Stimulated activated CD4-positive, alpha-beta T cell treated with anti-CD3 and anti-CD28 coated beads, Interleukin-2, amount 100 ng/mL, for 4 hours (primary cell): ENCODE data around the gene MED15.

Experiments used
- DNase-seq: peaks from one replicate; pipeline ENCODE4 v3.0.0-alpha.2; 2020; ENCODE audit warnings: low read depth

MED15 gene

GRCh38 chr22:20552443-20553401, 45.3 kb downstream of the MED15 start:
- no peak for DNase-seq

- no peak for DNase-seq
Observed at GRCh38 chr22:20553947-20554741, 46.7 kb downstream of the MED15 start.

GRCh38 chr22:20554824-20555223, 47.4 kb downstream of the MED15 start:
- DNase-seq = no peak

GRCh38 chr22:20558534-20558933, 51.1 kb downstream of the MED15 start:
- no peak for DNase-seq

- no peak for DNase-seq
Observed at GRCh38 chr22:20559174-20559760, 51.9 kb downstream of the MED15 start.

- no peak for DNase-seq
Observed at GRCh38 chr22:20560716-20561115, 53.3 kb downstream of the MED15 start.

- DNase-seq = no peak
Observed at GRCh38 chr22:20561882-20562281, 54.5 kb downstream of the MED15 start.

GRCh38 chr22:20562607-20563465, 55.4 kb downstream of the MED15 start:
- no peak for DNase-seq

- no peak for DNase-seq
Observed at GRCh38 chr22:20563466-20563906, 56.1 kb downstream of the MED15 start.

- DNase-seq = no peak
Observed at GRCh38 chr22:20563941-20564371, 56.5 kb downstream of the MED15 start.

- no peak for DNase-seq
Observed at GRCh38 chr22:20565079-20565734, 57.8 kb downstream of the MED15 start.

GRCh38 chr22:20565761-20566160, 58.4 kb downstream of the MED15 start:
- no peak for DNase-seq

GRCh38 chr22:20566420-20567260, 59.2 kb downstream of the MED15 start:
- peak; percentile 39 for DNase-seq

GRCh38 chr22:20567371-20567847, 60.0 kb downstream of the MED15 start:
- no peak for DNase-seq

- DNase-seq = no peak
Observed at GRCh38 chr22:20567993-20568417, 60.6 kb downstream of the MED15 start.

GRCh38 chr22:20568502-20569058, 61.2 kb downstream of the MED15 start:
- DNase-seq = no peak

- DNase-seq = peak; percentile 37
Observed at GRCh38 chr22:20569059-20570058, 61.9 kb downstream of the MED15 start.

- no peak for DNase-seq
Observed at GRCh38 chr22:20571078-20571503, 63.7 kb downstream of the MED15 start.
